Central memory CD8-positive, alpha-beta T cell (primary cell): ENCODE measurements around the gene MIS18BP1.
"Not testable (repeated sequence)": the region's sequence is repeated elsewhere in the genome, so short reads cannot be mapped to it uniquely, and the experiment has no call there.

Source experiments
- ATAC-seq: fragments of 150-1000 bp; cut with Tn5 transposase; replicated peaks from 2 replicates; pipeline ENCODE4 v1.10.0; 2022; ENCODE audit warnings: mild to moderate bottlenecking, moderate FRiP score, moderate number of reproducible peaks; ENCODE audit not compliant: poor library complexity, severe bottlenecking; ENCODE audit errors: extremely low read depth
- DNase-seq, 2 donors: peaks; one replicate each; pipeline ENCODE4 v3.0.0; 2021; ENCODE audit warnings: low spot score in 2 of 2
- H3K27ac Mint-ChIP-seq: one replicate; pipeline ENCODE4 v1.8.0; 2022; ENCODE audit warnings: low read depth, mild to moderate bottlenecking, moderate library complexity, mixed read lengths
- H3K27me3 Mint-ChIP-seq: one replicate; pipeline ENCODE4 v1.8.0; 2022; ENCODE audit warnings: mixed read lengths
- H3K36me3 Mint-ChIP-seq: one replicate; pipeline ENCODE4 v1.8.0; 2022; ENCODE audit warnings: mild to moderate bottlenecking, moderate library complexity, mixed read lengths; ENCODE audit not compliant: insufficient read depth
- H3K4me1 Mint-ChIP-seq: one replicate; pipeline ENCODE4 v1.8.0; 2022; ENCODE audit warnings: mixed read lengths
- H3K4me3 Mint-ChIP-seq: one replicate; pipeline ENCODE4 v1.8.0; 2022; ENCODE audit warnings: mild to moderate bottlenecking, moderate library complexity, mixed read lengths
- H3K9me3 Mint-ChIP-seq: one replicate; pipeline ENCODE4 v1.8.0; 2022; ENCODE audit warnings: mixed read lengths

The MIS18BP1 gene

GRCh38 chr14:45253070-45253753 lies at the start of gene MIS18BP1:
Gene MIS18BP1, minus strand, starts transcription at chr14:45253202. Its CDS starts 5,916 bp downstream, at chr14:45247286.
- Mint-ChIP-seq H3K4me3 (peak within 1 kb of the TSS; percentile 92), H3K36me3 (peaks cover 9% of the 10 kb centered on the region), H3K4me1 (peaks cover 17% of the 10 kb centered on the region), H3K27ac (peak within 1 kb of the TSS; percentile 89), H3K27me3 (no peaks in the 10 kb centered on the region), H3K9me3 (peaks cover 16% of the 10 kb centered on the region)
- peak; percentile 84 for ATAC-seq
- peak; percentile 86 to 89 for DNase-seq

- Mint-ChIP-seq H3K36me3 (no peaks in the 10 kb centered on the region), H3K9me3 (no peaks in the 10 kb centered on the region), H3K27me3 (peaks cover 4% of the 10 kb centered on the region), H3K4me1 (no peaks in the 10 kb centered on the region), H3K4me3 (no peak overlapping the region), H3K27ac (no peak overlapping the region)
- ATAC-seq, result no peak
- DNase-seq, result no peak
Observed at GRCh38 chr14:45298423-45299117, 45.6 kb upstream of the MIS18BP1 start.

- not testable (repeated sequence) for H3K9me3 Mint-ChIP-seq, H3K27ac Mint-ChIP-seq, H3K4me1 Mint-ChIP-seq, DNase-seq, H3K27me3 Mint-ChIP-seq, H3K4me3 Mint-ChIP-seq, H3K36me3 Mint-ChIP-seq, ATAC-seq
Observed at GRCh38 chr14:45294796-45295195, 41.8 kb upstream of the MIS18BP1 start.

GRCh38 chr14:45290547-45290946 lies 37.5 kb upstream of the MIS18BP1 start:
- Mint-ChIP-seq H3K4me1 (peaks cover 6% of the 10 kb centered on the region), H3K27me3 (peaks cover 14% of the 10 kb centered on the region), H3K36me3 (no peaks in the 10 kb centered on the region), H3K9me3 (no peaks in the 10 kb centered on the region), H3K4me3 (no peak overlapping the region), H3K27ac (no peak overlapping the region)
- DNase-seq (no peak), ATAC-seq (no peak)

- no peak overlapping the region for H3K27ac Mint-ChIP-seq
- peaks cover 6% of the 10 kb centered on the region for H3K4me1 Mint-ChIP-seq
- H3K9me3 Mint-ChIP-seq, result no peaks in the 10 kb centered on the region
- no peak overlapping the region for H3K4me3 Mint-ChIP-seq
- no peak for ATAC-seq
- no peaks in the 10 kb centered on the region for H3K36me3 Mint-ChIP-seq
- peaks cover 23% of the 10 kb centered on the region for H3K27me3 Mint-ChIP-seq
- no peak for DNase-seq
Observed at GRCh38 chr14:45287610-45288009, 34.6 kb upstream of the MIS18BP1 start.

GRCh38 chr14:45284802-45285201 lies 31.8 kb upstream of the MIS18BP1 start:
- H3K4me1 Mint-ChIP-seq, result no peaks in the 10 kb centered on the region
- peaks cover 18% of the 10 kb centered on the region for H3K9me3 Mint-ChIP-seq
- H3K4me3 Mint-ChIP-seq, result no peak overlapping the region
- no peak for DNase-seq
- no peaks in the 10 kb centered on the region for H3K36me3 Mint-ChIP-seq
- ATAC-seq, result no peak
- peaks cover 38% of the 10 kb centered on the region for H3K27me3 Mint-ChIP-seq
- H3K27ac Mint-ChIP-seq, result no peak overlapping the region

- H3K4me1 Mint-ChIP-seq, H3K36me3 Mint-ChIP-seq, H3K4me3 Mint-ChIP-seq, ATAC-seq, H3K27ac Mint-ChIP-seq, DNase-seq: not testable (repeated sequence)
- Mint-ChIP-seq H3K9me3 (peaks cover 18% of the 10 kb centered on the region), H3K27me3 (peaks cover 36% of the 10 kb centered on the region)
Observed at GRCh38 chr14:45281731-45282400, 28.9 kb upstream of the MIS18BP1 start.

- ATAC-seq (no peak), DNase-seq (no peak)
- H3K27ac Mint-ChIP-seq, result no peak overlapping the region
- no peaks in the 10 kb centered on the region for H3K4me1 Mint-ChIP-seq
- H3K27me3 Mint-ChIP-seq, result no peaks in the 10 kb centered on the region
- no peaks in the 10 kb centered on the region for H3K9me3 Mint-ChIP-seq
- no peak overlapping the region for H3K4me3 Mint-ChIP-seq
- H3K36me3 Mint-ChIP-seq, result no peaks in the 10 kb centered on the region
Observed at GRCh38 chr14:45271858-45272537, 19.0 kb upstream of the MIS18BP1 start.

- no peak for DNase-seq
- no peak overlapping the region for H3K27ac Mint-ChIP-seq
- no peak overlapping the region for H3K4me3 Mint-ChIP-seq
- no peaks in the 10 kb centered on the region for H3K4me1 Mint-ChIP-seq
- ATAC-seq, result no peak
- no peaks in the 10 kb centered on the region for H3K36me3 Mint-ChIP-seq
- H3K27me3 Mint-ChIP-seq, result no peaks in the 10 kb centered on the region
- H3K9me3 Mint-ChIP-seq, result no peaks in the 10 kb centered on the region
Observed at GRCh38 chr14:45270031-45270430, 17.0 kb upstream of the MIS18BP1 start.

- H3K9me3 Mint-ChIP-seq, result no peaks in the 10 kb centered on the region
- no peak for ATAC-seq
- H3K4me1 Mint-ChIP-seq, result no peaks in the 10 kb centered on the region
- no peak overlapping the region for H3K4me3 Mint-ChIP-seq
- no peaks in the 10 kb centered on the region for H3K27me3 Mint-ChIP-seq
- H3K27ac Mint-ChIP-seq, result no peak overlapping the region
- no peak for DNase-seq
- H3K36me3 Mint-ChIP-seq, result no peaks in the 10 kb centered on the region
Observed at GRCh38 chr14:45267071-45267470, 14.1 kb upstream of the MIS18BP1 start.

GRCh38 chr14:45262637-45263036 lies 9.6 kb upstream of the MIS18BP1 start:
- no peaks in the 10 kb centered on the region for H3K36me3 Mint-ChIP-seq
- no peak overlapping the region for H3K27ac Mint-ChIP-seq
- H3K27me3 Mint-ChIP-seq, result peaks cover 8% of the 10 kb centered on the region
- H3K4me1 Mint-ChIP-seq, result no peaks in the 10 kb centered on the region
- peaks cover 26% of the 10 kb centered on the region for H3K9me3 Mint-ChIP-seq
- no peak for DNase-seq
- H3K4me3 Mint-ChIP-seq, result no peak overlapping the region
- ATAC-seq, result no peak

GRCh38 chr14:45261209-45261608 lies 8.2 kb upstream of the MIS18BP1 start:
- no peak for DNase-seq
- H3K36me3 Mint-ChIP-seq, result no peaks in the 10 kb centered on the region
- ATAC-seq, result no peak
- no peaks in the 10 kb centered on the region for H3K4me1 Mint-ChIP-seq
- H3K27me3 Mint-ChIP-seq, result peaks cover 8% of the 10 kb centered on the region
- no peak overlapping the region for H3K4me3 Mint-ChIP-seq
- H3K27ac Mint-ChIP-seq, result no peak overlapping the region
- H3K9me3 Mint-ChIP-seq, result peaks cover 37% of the 10 kb centered on the region
